Measurements from ENCODE around the gene PSMD1.

PSMD1 gene

DNA sequence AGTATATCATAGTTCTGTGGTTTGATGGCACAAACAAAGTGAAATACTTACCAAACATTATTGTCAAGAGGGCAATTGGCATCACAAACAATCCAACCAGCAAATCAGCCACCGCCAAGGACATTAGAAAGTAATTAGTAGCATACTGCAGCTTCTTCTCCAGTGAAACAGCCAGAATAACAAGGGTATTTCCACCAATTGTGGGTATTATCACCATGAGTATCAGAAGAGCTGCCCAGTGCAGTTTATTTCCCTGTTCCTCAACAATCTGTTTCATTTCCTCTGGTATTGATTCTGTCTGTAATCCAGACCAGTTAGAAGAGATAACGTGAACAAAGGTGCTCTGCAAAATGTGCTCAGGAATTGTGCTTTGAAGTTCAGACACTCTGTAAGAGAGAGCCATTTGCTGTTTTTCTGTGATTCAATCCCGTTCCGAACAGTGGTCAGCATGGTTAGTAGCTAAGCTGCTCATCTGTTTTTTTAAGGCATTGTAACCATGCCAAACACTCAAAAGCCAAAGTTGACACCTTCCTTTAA is 66.8 kb downstream of the PSMD1 start:
- Histone ChIP-seq H3K4me1 (ENCODE audit: insufficient read depth, low read length) (peaks cover 41% of the 10 kb centered on the region), H3K27me3 (ENCODE audit: insufficient read depth, low read length) (no peaks in the 10 kb centered on the region), H3K9me3 (ENCODE audit: insufficient read depth, low read depth, low read length) (no peaks in the 10 kb centered on the region), H3K36me3 (ENCODE audit: insufficient read depth, low read length) (peaks cover 2% of the 10 kb centered on the region; the same call in 1 of the 2 replicates), H3K27ac (ENCODE audit: low read depth, low read length) (no peak overlapping the region), H3K4me3 (ENCODE audit: low read length) (no peak overlapping the region), H3K9ac (ENCODE audit: low read depth, low read length) (no peak overlapping the region)
- WGBS, result 61% methylated on average over 4 of the region's 4 CpGs

DNA sequence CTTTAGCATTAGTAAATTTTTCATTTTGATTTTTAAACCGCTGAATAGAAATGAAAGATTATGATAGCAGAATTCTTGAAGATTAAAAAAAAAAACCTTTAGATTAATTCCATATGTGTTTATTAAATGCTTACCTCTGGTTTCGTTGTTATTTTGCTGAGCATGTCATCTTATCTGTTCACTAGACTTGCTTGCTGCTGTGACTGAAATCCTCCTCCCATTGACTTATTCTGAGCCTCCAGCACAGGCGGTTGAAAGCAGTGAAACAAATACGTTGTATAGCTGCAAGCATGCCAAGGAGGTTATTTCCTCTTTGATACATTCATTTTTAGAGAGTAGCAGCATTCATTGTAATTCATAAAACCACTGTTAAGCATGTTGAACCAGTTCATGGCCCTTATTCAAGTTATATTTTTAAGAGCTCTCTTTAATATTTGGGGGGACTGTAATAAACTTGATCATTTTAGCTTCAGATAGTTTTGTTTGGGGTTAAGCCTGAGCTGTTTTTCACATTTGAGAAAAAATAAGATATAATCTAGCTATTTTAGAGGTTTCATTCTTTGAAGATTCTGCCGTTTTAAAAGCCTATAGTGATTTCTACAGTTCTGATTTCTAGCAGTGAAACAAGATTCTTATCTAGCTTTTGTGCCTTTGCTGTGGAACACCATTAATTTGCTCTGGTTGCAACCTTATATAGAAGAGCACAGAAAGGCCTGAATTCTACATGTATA is 68.3 kb downstream of the PSMD1 start, which contains the start of gene HTR2B:
Gene HTR2B (minus strand): TSS at position 205 of the 731 bp plus-strand sequence. CDS start 1,278 bp downstream, outside the sequence.
- no peak within 1 kb of the TSS for H3K27ac ChIP-seq (ENCODE audit: low read depth, low read length)
- H3K36me3 ChIP-seq (ENCODE audit: insufficient read depth, low read length), result no peaks in the 10 kb centered on the region
- 82% methylated on average over 4 of the region's 5 CpGs for WGBS
- H3K4me3 ChIP-seq (ENCODE audit: low read length), result no peak within 1 kb of the TSS
- no peaks in the 10 kb centered on the region for H3K27me3 ChIP-seq (ENCODE audit: insufficient read depth, low read length)
- peaks cover 42% of the 10 kb centered on the region for H3K4me1 ChIP-seq (ENCODE audit: insufficient read depth, low read length)
- H3K9me3 ChIP-seq (ENCODE audit: insufficient read depth, low read depth, low read length), result no peaks in the 10 kb centered on the region
- no peak within 1 kb of the TSS for H3K9ac ChIP-seq (ENCODE audit: low read depth, low read length)

DNA sequence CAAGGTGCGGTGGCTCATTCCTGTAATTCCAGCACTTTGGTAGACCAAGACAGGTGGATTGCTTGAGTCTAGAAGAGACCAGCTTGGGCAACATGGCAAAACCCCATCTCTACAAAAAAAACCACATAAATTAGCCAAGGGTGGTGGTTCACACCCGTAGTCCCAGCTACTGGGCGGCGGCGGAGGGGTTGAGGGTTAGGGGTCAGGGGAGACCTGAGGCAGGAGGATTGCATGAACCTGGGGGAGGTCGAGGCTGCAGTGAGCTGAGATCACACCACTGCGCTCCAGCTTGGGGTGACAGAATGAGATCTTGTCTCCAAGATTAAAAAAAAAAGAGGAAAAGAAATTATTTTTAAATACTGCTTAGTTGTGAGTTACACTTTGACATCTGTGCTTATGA is 69.5 kb downstream of the PSMD1 start:
- Histone ChIP-seq H3K36me3 (ENCODE audit: insufficient read depth, low read length) (no peaks in the 10 kb centered on the region), H3K27ac (ENCODE audit: low read depth, low read length) (no peak overlapping the region), H3K27me3 (ENCODE audit: insufficient read depth, low read length) (no peaks in the 10 kb centered on the region), H3K9me3 (ENCODE audit: insufficient read depth, low read depth, low read length) (no peaks in the 10 kb centered on the region), H3K4me1 (ENCODE audit: insufficient read depth, low read length) (peaks cover 42% of the 10 kb centered on the region), H3K4me3 (ENCODE audit: low read length) (no peak overlapping the region), H3K9ac (ENCODE audit: low read depth, low read length) (no peak overlapping the region)
- 94% methylated on average over 7 of the region's 7 CpGs for WGBS

DNA sequence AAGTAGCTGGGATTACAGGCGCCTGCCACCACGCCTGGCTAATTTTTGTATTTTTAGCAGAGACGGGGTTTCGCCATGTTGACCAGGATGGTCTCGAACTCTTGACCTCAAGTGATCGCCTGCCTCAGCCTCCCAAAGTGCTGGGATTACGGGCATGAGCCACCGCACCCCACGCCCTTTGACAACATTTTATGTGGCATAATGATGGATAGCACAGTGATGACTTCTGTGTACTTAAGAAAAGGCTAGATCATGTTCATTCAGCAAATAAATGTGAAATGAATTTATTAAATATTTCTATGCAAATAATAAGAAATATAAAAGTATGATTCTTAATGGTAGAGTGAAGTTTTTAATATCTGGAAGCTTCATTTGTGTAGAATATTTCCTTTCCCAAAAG is 70.8 kb downstream of the PSMD1 start:
- Histone ChIP-seq H3K27ac (ENCODE audit: low read depth, low read length) (no peak overlapping the region), H3K9ac (ENCODE audit: low read depth, low read length) (no peak overlapping the region), H3K9me3 (ENCODE audit: insufficient read depth, low read depth, low read length) (no peaks in the 10 kb centered on the region), H3K27me3 (ENCODE audit: insufficient read depth, low read length) (no peaks in the 10 kb centered on the region), H3K4me3 (ENCODE audit: low read length) (no peak overlapping the region), H3K36me3 (ENCODE audit: insufficient read depth, low read length) (no peaks in the 10 kb centered on the region), H3K4me1 (ENCODE audit: insufficient read depth, low read length) (peaks cover 40% of the 10 kb centered on the region)
- 97% methylated on average over 9 of the region's 9 CpGs for WGBS

DNA sequence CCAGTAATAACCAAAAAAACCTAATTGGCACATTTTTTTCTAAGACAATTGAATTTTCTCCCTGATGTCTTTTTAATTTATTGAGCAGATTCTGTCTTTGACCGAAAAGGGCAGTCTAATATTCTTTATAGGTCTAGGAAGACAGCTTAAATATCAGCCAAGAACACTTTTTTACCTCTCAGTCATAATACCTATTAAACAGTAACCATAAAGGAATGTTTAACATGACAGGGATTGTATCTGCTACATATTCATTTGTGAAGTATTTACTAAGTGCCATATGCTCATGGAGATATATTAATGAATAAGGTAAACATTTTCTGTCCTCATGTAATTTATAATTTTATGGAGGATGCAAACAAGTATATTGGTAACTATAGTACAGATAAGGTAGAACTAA is 71.3 kb downstream of the PSMD1 start:
- H3K27ac ChIP-seq (ENCODE audit: low read depth, low read length), result no peak overlapping the region
- WGBS, result 60% methylated on average over 1 of the region's 1 CpG
- H3K4me3 ChIP-seq (ENCODE audit: low read length), result no peak overlapping the region
- no peaks in the 10 kb centered on the region for H3K36me3 ChIP-seq (ENCODE audit: insufficient read depth, low read length)
- H3K27me3 ChIP-seq (ENCODE audit: insufficient read depth, low read length), result no peaks in the 10 kb centered on the region
- no peak overlapping the region for H3K9ac ChIP-seq (ENCODE audit: low read depth, low read length)
- H3K4me1 ChIP-seq (ENCODE audit: insufficient read depth, low read length), result peaks cover 40% of the 10 kb centered on the region
- no peaks in the 10 kb centered on the region for H3K9me3 ChIP-seq (ENCODE audit: insufficient read depth, low read depth, low read length)

DNA sequence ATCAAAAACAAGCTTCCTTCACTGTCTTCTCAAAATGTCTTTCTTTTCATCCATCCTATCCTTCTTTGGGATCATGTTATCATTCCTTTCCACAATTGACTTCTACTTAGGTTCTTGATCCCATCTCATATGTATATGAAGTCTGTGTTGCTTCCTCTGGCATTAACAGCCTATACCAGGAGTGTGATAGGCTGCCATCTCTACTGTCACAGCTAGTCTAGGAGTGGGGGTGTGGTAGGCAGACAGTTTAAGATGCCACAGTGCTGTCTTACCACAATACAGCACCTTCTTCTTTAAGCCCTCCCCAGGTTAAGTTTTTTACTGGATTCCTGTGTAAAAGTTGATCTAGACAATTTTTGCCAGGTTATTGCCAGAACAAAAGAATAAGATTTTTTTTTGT is 71.9 kb downstream of the PSMD1 start:
- Histone ChIP-seq H3K4me1 (ENCODE audit: insufficient read depth, low read length) (peaks cover 35% of the 10 kb centered on the region), H3K36me3 (ENCODE audit: insufficient read depth, low read length) (no peaks in the 10 kb centered on the region), H3K9me3 (ENCODE audit: insufficient read depth, low read depth, low read length) (no peaks in the 10 kb centered on the region), H3K27ac (ENCODE audit: low read depth, low read length) (no peak overlapping the region), H3K27me3 (ENCODE audit: insufficient read depth, low read length) (no peaks in the 10 kb centered on the region), H3K9ac (ENCODE audit: low read depth, low read length) (no peak overlapping the region), H3K4me3 (ENCODE audit: low read length) (no peak overlapping the region)

DNA sequence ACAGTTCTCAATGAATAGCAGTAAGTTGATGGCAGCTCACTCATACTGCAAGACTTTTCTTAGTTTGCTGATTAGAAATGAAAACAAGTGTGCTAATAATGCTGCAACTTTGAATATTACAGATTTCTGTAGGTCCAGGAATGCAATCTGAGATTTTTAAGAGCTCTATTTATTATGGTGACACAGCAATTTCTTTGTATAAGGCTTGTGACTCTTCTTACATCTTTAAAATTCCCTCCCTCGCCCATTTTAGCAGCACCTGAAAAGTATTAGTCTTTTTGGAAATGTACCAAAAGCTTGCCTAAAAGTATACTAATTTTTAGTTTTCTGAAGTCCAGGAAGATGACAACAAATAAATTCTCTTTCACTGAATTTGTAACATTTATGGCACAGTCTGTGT is 72.5 kb downstream of the PSMD1 start:
- Histone ChIP-seq H3K27ac (ENCODE audit: low read depth, low read length) (no peak overlapping the region), H3K36me3 (ENCODE audit: insufficient read depth, low read length) (no peaks in the 10 kb centered on the region), H3K9ac (ENCODE audit: low read depth, low read length) (no peak overlapping the region), H3K4me1 (ENCODE audit: insufficient read depth, low read length) (peaks cover 30% of the 10 kb centered on the region), H3K9me3 (ENCODE audit: insufficient read depth, low read depth, low read length) (no peaks in the 10 kb centered on the region), H3K4me3 (ENCODE audit: low read length) (no peak overlapping the region), H3K27me3 (ENCODE audit: insufficient read depth, low read length) (no peaks in the 10 kb centered on the region)
- no CpG with 5 or more reads among the region's 1 CpG for WGBS

DNA sequence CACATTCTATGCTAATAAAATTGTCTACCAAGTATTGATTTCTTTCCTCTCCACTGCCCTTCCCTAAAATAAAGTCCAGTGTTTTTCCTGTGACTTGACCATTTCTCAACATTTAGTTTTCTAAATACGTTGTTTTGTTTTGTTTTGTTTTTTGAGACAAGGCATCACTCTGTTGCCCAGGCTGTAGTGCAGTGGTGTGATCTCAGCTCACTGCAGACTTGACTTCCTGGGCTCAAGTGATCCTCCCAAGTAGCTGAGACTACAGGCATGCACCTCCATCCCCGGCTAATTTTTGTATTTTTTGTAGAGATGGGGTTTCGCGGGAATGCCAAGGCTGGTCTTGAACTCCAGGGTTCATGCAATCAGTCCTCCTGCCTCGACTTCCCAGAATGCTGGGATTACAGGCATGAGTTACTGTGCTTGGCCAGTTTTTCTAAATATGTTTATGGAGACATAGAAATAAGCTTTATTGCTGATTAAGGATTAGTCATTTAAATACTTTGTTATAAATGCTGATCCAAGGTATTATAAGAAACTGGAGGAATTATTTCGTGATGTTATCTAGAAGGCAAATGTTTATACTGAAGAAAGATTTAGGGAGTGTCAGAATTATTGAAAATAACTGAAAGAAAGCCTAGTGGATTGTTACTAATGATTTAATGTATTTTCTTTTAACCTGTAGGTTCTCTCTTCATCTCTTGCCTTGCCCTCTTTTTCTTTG is 73.8 kb downstream of the PSMD1 start:
- Histone ChIP-seq H3K27me3 (ENCODE audit: insufficient read depth, low read length) (no peaks in the 10 kb centered on the region), H3K27ac (ENCODE audit: low read depth, low read length) (no peak overlapping the region), H3K4me3 (ENCODE audit: low read length) (no peak overlapping the region), H3K9me3 (ENCODE audit: insufficient read depth, low read depth, low read length) (no peaks in the 10 kb centered on the region), H3K36me3 (ENCODE audit: insufficient read depth, low read length) (no peaks in the 10 kb centered on the region), H3K4me1 (ENCODE audit: insufficient read depth, low read length) (peaks cover 18% of the 10 kb centered on the region), H3K9ac (ENCODE audit: low read depth, low read length) (no peak overlapping the region)
- 93% methylated on average over 6 of the region's 6 CpGs for WGBS

DNA sequence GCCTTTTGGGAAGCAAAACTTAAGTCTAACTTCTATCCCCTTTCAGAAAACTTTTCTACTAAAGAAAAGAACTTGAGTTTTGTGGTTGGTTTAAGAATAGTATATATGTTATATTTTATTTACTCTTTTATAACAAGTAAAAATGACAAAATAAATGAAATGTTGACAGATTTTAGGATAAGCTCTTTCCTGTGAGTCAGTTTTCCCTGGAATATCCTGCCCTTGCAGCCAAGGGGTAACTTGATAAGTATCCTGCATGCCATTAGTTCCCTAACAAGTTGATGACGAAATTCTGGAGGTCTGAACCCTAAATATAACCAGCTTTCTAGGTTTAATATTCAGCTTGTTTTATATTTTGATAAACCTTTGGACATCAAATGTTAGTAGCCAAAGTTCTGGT is 75.5 kb downstream of the PSMD1 start:
- Histone ChIP-seq H3K9me3 (ENCODE audit: insufficient read depth, low read depth, low read length) (no peaks in the 10 kb centered on the region), H3K36me3 (ENCODE audit: insufficient read depth, low read length) (no peaks in the 10 kb centered on the region), H3K9ac (ENCODE audit: low read depth, low read length) (no peak overlapping the region), H3K27me3 (ENCODE audit: insufficient read depth, low read length) (no peaks in the 10 kb centered on the region), H3K4me1 (ENCODE audit: insufficient read depth, low read length) (peaks cover 14% of the 10 kb centered on the region), H3K4me3 (ENCODE audit: low read length) (no peak overlapping the region), H3K27ac (ENCODE audit: low read depth, low read length) (no peak overlapping the region)
- 100% methylated on average over 1 of the region's 1 CpG for WGBS

DNA sequence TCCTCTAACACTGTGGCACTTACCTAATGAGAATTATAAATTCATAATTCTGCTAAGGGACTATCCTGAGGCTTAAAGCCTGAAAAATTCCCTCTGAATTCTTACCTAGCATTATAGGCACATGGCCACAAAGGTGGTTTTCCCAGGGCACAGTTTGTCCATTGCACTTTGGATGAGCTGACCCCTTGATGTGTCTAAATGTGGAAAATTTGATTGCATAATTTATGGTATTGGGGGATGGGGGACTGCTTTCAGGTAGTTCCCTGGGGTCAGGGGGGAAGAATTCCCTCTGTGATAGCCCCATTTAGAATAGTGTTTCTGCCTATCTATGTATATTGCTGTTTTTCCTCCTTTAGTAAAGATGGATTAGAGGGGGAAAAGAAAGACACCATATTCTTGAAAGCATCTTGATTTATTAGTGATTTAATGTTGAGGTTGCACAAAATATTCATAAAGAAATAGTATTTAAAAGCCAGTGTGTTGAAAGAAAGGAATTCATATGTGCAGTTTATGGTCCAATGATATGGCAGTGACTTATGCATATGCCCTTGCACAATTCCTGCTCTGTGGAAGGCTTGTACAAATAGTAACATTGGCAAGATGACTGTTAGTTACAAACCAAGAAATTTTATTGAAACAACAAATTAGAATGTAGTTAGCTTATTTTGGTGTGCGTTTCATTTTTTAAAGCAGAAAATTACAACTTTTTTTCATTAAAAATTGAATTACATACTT is 76.9 kb downstream of the PSMD1 start:
- H3K27ac ChIP-seq (ENCODE audit: low read depth, low read length), result no peak overlapping the region
- H3K36me3 ChIP-seq (ENCODE audit: insufficient read depth, low read length), result peaks cover under 1% of the 10 kb centered on the region; the same call in 1 of the 2 replicates
- H3K4me3 ChIP-seq (ENCODE audit: low read length), result no peak overlapping the region
- no peaks in the 10 kb centered on the region for H3K9me3 ChIP-seq (ENCODE audit: insufficient read depth, low read depth, low read length)
- WGBS, result no CpG with 5 or more reads among the region's 1 CpG
- H3K27me3 ChIP-seq (ENCODE audit: insufficient read depth, low read length), result no peaks in the 10 kb centered on the region
- peaks cover 11% of the 10 kb centered on the region; the same call in 1 of the 2 replicates for H3K4me1 ChIP-seq (ENCODE audit: insufficient read depth, low read length)
- no peak overlapping the region for H3K9ac ChIP-seq (ENCODE audit: low read depth, low read length)

All from HUES64 (cell line).